Stimulated activated CD4-positive, alpha-beta T cell treated with anti-CD3 and anti-CD28 coated beads, TNF-alpha, amount 100 ng/mL, for 24 hours (primary cell): ENCODE results near the gene MYCBPAP.

ENCODE experiments used
- DNase-seq, 3 experiments: peaks; one replicate each; pipeline ENCODE4 v3.0.0-alpha.2; 2020; ENCODE audit warnings: low read depth in 3 of 3

Gene MYCBPAP

GRCh38 chr17:50538549-50539410 is 30.5 kb downstream of the MYCBPAP start:
- no peak for DNase-seq

GRCh38 chr17:50539762-50540559 is 31.7 kb downstream of the MYCBPAP start:
- no peak for DNase-seq

GRCh38 chr17:50540560-50541401 is 32.5 kb downstream of the MYCBPAP start:
- DNase-seq, result no peak

- no peak for DNase-seq
Measured at GRCh38 chr17:50541402-50541715, 33.1 kb downstream of the MYCBPAP start.

GRCh38 chr17:50541716-50542688 is 33.8 kb downstream of the MYCBPAP start:
- peak; percentile 63 to 83 (median 69) for DNase-seq

- DNase-seq, result no peak
Measured at GRCh38 chr17:50542795-50543774, 34.8 kb downstream of the MYCBPAP start.

- no peak for DNase-seq
Measured at GRCh38 chr17:50544516-50544915, 36.3 kb downstream of the MYCBPAP start.

- DNase-seq, result no peak
Measured at GRCh38 chr17:50545311-50545710, 37.1 kb downstream of the MYCBPAP start.

- no peak for DNase-seq
Measured at GRCh38 chr17:50546701-50547034, 38.4 kb downstream of the MYCBPAP start.

GRCh38 chr17:50547035-50547735 is 38.9 kb downstream of the MYCBPAP start, which contains the start of gene SPATA20:
TSS of gene SPATA20 (plus strand) at chr17:50547174. CDS start at chr17:50547209, 35 bp downstream.
- DNase-seq, result peak; percentile 66 to 89 (median 76)

GRCh38 chr17:50547736-50548083 is 39.5 kb downstream of the MYCBPAP start:
- DNase-seq, result no peak

GRCh38 chr17:50548831-50549230 is 40.6 kb downstream of the MYCBPAP start:
- DNase-seq, result no peak

- no peak for DNase-seq
Measured at GRCh38 chr17:50549256-50549941, 41.2 kb downstream of the MYCBPAP start.

- DNase-seq, result no peak
Measured at GRCh38 chr17:50549969-50550368, 41.7 kb downstream of the MYCBPAP start.

GRCh38 chr17:50550661-50551432 is 42.6 kb downstream of the MYCBPAP start:
- DNase-seq, result no peak

- DNase-seq, result no peak
Measured at GRCh38 chr17:50551433-50551815, 43.2 kb downstream of the MYCBPAP start.

GRCh38 chr17:50551884-50552283 is 43.6 kb downstream of the MYCBPAP start:
- no peak for DNase-seq

GRCh38 chr17:50554201-50554600 is 46.0 kb downstream of the MYCBPAP start:
- DNase-seq, result no peak
